ENCODE results near the gene CGRRF1.

Gene CGRRF1, protein sequence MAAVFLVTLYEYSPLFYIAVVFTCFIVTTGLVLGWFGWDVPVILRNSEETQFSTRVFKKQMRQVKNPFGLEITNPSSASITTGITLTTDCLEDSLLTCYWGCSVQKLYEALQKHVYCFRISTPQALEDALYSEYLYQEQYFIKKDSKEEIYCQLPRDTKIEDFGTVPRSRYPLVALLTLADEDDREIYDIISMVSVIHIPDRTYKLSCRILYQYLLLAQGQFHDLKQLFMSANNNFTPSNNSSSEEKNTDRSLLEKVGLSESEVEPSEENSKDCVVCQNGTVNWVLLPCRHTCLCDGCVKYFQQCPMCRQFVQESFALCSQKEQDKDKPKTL

DNA sequence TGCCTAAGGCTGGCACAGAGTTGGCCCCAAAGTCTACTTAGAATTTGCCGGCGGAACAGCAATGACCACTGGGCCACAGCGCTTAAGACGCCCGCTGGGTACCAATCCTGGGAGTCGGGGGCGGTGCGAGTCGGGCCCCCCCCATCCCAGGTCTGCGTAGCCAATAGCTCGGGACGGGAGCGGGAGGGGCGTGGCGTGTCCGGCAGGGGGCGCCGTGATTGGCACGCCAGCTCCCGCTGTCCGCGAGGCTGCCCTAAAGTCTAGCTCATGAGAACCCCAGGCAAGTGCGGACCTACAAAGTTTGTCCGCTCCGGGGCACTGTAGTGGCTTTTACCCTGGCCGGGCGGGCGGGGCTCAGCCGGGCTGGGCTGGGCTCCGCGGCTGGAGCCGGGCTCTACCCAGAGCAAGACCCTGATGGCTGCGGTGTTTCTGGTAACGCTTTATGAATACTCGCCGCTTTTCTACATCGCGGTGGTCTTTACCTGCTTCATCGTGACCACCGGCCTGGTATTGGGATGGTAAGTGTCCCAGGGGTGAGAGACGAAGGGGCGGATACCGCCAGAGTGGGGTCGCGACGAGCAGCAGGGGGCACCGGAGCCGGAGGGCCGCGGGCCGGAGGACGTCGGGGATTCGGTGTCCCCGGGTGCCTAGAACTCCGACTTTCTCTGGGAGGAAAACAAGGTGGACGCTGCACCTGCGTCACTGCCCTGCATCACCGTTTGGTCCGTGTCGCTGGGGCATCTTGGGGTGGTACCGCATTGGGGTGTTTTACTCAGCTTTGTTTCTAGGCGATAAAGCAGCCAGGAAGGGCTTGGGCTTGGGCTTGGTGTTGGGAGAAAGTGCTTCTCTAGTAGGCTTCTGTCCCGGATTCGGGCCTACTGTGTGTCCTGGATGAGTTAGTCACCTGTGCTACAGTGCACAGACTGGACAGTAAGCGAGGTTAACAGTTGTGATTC lies at the start of gene CGRRF1:
Gene CGRRF1 (plus strand): TSS at position 361 of the 956 bp plus-strand sequence. CDS start 54 bp downstream, at position 415.
- peak; percentile 99 for DNase-seq (ENCODE audit: low read depth in 2 of 2)
- peak; percentile 22 for TF ChIP-seq CTCF (IDR thresholded peaks at IDR 0.05; ENCODE audit: low read depth, low read length)
- H3K4me3 ChIP-seq (replicated peaks in 1 of 2; ENCODE audit: low read depth in 2 of 2, low read length in 2 of 2) = peak within 1 kb of the TSS; percentile 87 to 89

DNA sequence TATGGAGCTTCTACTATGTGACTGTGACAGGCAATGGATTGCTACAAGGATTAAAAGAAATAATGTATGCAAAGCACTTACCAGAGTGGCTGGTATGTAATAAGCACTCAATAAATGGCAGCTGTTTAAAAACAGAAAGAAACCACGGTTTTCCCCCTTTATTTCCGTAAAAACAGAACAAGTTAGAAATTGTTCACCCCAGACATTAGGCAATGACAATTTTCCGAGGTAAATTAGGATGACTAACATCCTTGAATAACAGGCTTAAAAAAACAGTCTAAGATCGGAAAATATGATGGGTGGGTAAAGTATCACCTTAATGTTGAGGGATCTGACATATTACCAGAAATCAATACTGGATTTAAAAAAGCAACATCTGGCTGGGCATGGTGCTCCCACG lies 47.7 kb upstream of the CGRRF1 start:
- no peak overlapping the region for H3K4me3 ChIP-seq (replicated peaks in 1 of 2; ENCODE audit: low read depth in 2 of 2, low read length in 2 of 2)
- TF ChIP-seq CTCF (IDR thresholded peaks at IDR 0.05; ENCODE audit: low read depth, low read length) = no peak
- DNase-seq (ENCODE audit: low read depth in 2 of 2) = peak in 1 of 2 donors; percentile 59

DNA sequence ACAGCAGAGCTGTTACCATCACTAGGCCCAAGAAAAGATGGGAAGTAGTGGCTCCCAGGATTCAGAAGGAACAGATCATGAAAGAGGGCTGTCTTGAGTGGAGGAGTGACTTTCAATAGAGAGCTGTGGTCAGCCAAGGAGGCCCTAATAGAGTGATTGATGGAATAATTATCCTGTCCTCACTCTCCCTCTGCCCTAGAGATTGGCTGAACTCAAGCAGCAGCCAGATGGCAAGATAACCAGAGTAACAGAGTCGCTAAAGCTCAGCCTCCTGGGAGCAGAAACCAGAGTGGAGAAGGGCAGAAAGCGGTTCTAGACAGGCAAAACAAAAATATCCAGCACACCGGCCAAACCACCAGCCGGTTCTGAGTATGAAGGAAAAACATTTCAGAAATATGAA lies 44.1 kb upstream of the CGRRF1 start:
- no peak for TF ChIP-seq CTCF (IDR thresholded peaks at IDR 0.05; ENCODE audit: low read depth, low read length)
- DNase-seq (ENCODE audit: low read depth in 2 of 2) = no peak
- H3K4me3 ChIP-seq (replicated peaks in 1 of 2; ENCODE audit: low read depth in 2 of 2, low read length in 2 of 2) = no peak overlapping the region

DNA sequence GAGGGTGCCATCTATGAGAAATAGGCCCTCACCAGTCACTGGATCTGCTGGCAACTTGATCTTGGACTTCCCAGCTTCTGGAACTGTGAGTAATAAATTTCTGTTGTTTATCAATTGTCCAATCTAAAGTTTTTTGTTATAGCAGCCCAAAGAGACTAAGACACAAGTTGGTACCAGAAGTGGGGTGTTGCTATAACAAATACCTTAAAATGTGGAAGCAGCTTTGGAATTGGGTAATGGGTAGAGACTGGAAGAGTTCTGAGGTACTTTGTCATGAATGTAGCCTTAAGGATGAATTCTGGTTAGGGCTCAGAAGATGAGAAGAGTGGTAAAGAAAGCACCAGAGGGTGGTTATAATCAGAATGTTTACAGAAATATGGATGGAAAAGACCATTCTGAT lies 42.4 kb upstream of the CGRRF1 start:
- no peak for TF ChIP-seq CTCF (IDR thresholded peaks at IDR 0.05; ENCODE audit: low read depth, low read length)
- no peak for DNase-seq (ENCODE audit: low read depth in 2 of 2)
- H3K4me3 ChIP-seq (replicated peaks in 1 of 2; ENCODE audit: low read depth in 2 of 2, low read length in 2 of 2) = no peak overlapping the region

DNA sequence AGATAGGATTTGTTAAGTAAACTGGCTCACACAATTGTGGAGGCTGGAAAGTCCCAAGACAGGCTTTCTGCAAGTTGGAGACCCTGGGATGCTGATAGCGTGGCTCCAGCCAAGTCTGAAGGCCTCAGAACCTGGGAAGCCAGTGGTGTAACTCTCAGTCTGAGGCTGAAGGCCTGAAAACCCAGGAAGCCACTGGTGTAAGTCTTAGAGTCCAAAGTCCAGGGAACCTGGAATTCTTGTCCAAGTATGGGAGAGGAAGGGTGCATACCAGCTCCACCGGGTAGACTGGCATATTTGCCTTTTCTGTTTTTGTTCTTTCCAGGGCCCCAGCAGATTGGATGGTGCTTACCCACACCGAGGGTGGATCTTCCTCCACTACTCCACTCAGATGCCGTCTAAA lies 39.0 kb upstream of the CGRRF1 start:
- no peak for TF ChIP-seq CTCF (IDR thresholded peaks at IDR 0.05; ENCODE audit: low read depth, low read length)
- no peak overlapping the region for H3K4me3 ChIP-seq (replicated peaks in 1 of 2; ENCODE audit: low read depth in 2 of 2, low read length in 2 of 2)
- DNase-seq (ENCODE audit: low read depth in 2 of 2) = no peak

GRCh38 chr14:54471641-54472040 lies 38.1 kb upstream of the CGRRF1 start:
- no peak for DNase-seq (ENCODE audit: low read depth in 2 of 2)
- TF ChIP-seq CTCF (IDR thresholded peaks at IDR 0.05; ENCODE audit: low read depth, low read length) = no peak

More at GRCh38 chr14:54471641-54472040, 38.1 kb upstream of the CGRRF1 start:
- no peak overlapping the region for H3K4me3 ChIP-seq (replicated peaks in 1 of 2; ENCODE audit: low read depth in 2 of 2, low read length in 2 of 2)
